ENCODE results near the gene CADM4. TPM values are rescaled to one million over a fixed set of nuclear protein-coding genes. Genes with fewer than 3 reads are reported as not detected.

The CADM4 gene
- total RNA-seq, 1 experiment from 2014 or later = 28.7 TPM

DNA sequence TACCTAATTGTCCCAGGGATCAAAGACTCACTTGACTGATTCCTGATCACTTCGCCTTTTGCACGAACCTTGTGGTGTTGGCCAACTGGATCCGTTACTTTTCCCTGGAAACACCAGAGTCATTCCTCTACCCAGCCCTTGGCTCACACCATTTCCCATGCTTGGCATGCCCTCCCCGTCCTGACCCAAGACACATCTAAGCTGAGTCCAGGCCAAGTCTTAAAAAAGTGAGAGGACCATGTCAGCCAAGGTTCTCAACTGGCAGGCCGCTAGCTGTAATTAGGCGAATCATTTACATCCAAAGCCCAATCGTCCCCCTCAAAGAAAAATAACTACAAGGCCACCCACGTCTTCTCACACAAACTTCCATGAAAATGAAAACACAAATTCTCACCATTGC, 18.8 kb upstream of the CADM4 start:
- Histone ChIP-seq H3K36me3 (ENCODE audit: control insufficient read depth in 1 of 2, insufficient read depth in 2 of 2, low read length in 2 of 2) (peaks cover 17 to 72% of the 10 kb centered on the region in 2 experiments), H4K20me1 (ENCODE audit: insufficient read depth) (no peaks in the 10 kb centered on the region), H3K27ac (ENCODE audit: low read depth, low read length) (no peak overlapping the region), H3K27me3 (ENCODE audit: insufficient read depth, low read length) (no peaks in the 10 kb centered on the region), H3K9me3 (ENCODE audit: control insufficient read depth in 1 of 2, insufficient read depth in 1 of 2, low read depth in 1 of 2, low read length in 2 of 2) (peaks cover 0 to 11% of the 10 kb centered on the region in 2 experiments; a peak in 1 of 4 replicates), H3K4me3 (replicated peaks in 1 of 2; ENCODE audit: low read depth in 1 of 2, low read length in 2 of 2) (no peak overlapping the region), H3K9me2 (ENCODE audit: insufficient read depth) (no peaks in the 10 kb centered on the region), H3K4me1 (ENCODE audit: control insufficient read depth in 1 of 2, insufficient read depth in 2 of 2, low read length in 2 of 2) (no peaks in the 10 kb centered on the region), H3K9ac (ENCODE audit: low read length) (no peak overlapping the region), H3K4me2 (ENCODE audit: low read length) (no peak overlapping the region), H3K79me2 (ENCODE audit: insufficient read depth, low read length) (peaks cover 28% of the 10 kb centered on the region; the same call in 1 of the 2 replicates), H2AFZ (ENCODE audit: low read depth, low read length, poor library complexity, severe bottlenecking) (no peak overlapping the region)
- ChIA-PET CTCF (interaction anchor here (1.9 kb wide), 1 partner anchor 10 kb away, joined by 5 read pairs; no protein-coding TSS in a partner anchor), RAD21 (ENCODE audit: low non-redundant PET in 1 of 2, low total read pairs in 2 of 2, uncharacterized antibody in 2 of 2, unreplicated experiment in 2 of 2) (no interaction called here), POLR2A (interaction anchor here (1.1 to 1.4 kb wide), 2 partner anchors 10 to 12 kb away, joined by 3 to 4 read pairs; partner anchors contain the start of gene PLAUR)
- no peak for DNase-seq (ENCODE audit: low read depth, low spot score)
- BruUV-seq (replicated peaks) = no TSS peak
- ATAC-seq = no peak
- TF ChIP-seq ZNF274 (IDR thresholded peaks at IDR 0.05; ENCODE audit: low read depth, low read length) (no peak), FOSL1 (IDR thresholded peaks at IDR 0.05; ENCODE audit: low read depth) (no peak), TCF7L2 (IDR thresholded peaks at IDR 0.05; ENCODE audit: borderline replicate concordance, extremely low read depth, insufficient read depth, insufficient read length) (no peak), ELF1 (IDR thresholded peaks at IDR 0.05; ENCODE audit: borderline replicate concordance, low read depth) (no peak), SIN3A (IDR thresholded peaks at IDR 0.05; ENCODE audit: low read depth) (no peak), SP1 (IDR thresholded peaks at IDR 0.05; ENCODE audit: low read depth) (no peak), REST (IDR thresholded peaks at IDR 0.05; ENCODE audit: low read depth) (no peak), EZH2phosphoT487 (IDR thresholded peaks at IDR 0.05; ENCODE audit: borderline replicate concordance) (no peak)
- intact Hi-C loops (cut with micrococcal nuclease) = no loop called here
